ENCODE data around the gene UGT1A6.

UGT1A6 gene

DNA sequence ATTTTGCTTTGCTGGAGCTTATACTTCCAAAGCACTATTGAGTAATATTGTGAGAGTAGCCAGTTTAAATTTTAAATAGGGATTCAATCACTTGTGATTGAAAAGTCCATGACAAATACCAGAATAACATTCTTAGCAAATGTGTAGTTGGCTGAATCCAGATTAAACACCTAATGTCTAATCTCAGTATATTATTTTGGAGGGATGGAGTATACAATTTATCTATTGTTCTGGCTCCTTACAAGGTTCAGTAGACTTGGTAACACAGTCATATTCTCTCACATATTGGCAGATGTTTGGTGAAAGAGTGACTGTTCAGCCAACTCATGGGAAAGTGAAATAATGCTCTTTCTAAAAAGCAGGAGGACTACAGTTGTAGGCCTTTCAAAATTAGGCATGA is 18.8 kb upstream of the UGT1A6 start:
- Histone ChIP-seq H3K9me3 (ENCODE audit: low read length) (no peaks in the 10 kb centered on the region), H3K27me3 (ENCODE audit: insufficient read depth, low read length) (no peaks in the 10 kb centered on the region; the same call in 1 of the 2 replicates), H3K36me3 (ENCODE audit: insufficient read depth, low read length) (no peaks in the 10 kb centered on the region), H3K4me3 (ENCODE audit: low read depth, low read length, poor library complexity, severe bottlenecking) (no peak overlapping the region), H2AFZ (ENCODE audit: low read length) (no peak overlapping the region), H4K20me1 (ENCODE audit: insufficient read depth, low read length) (no peaks in the 10 kb centered on the region), H3K9ac (ENCODE audit: low read length) (no peak overlapping the region), H3K79me2 (ENCODE audit: insufficient read depth, low read length) (no peaks in the 10 kb centered on the region), H3K4me1 (ENCODE audit: insufficient read depth, low read length, severe bottlenecking) (no peaks in the 10 kb centered on the region), H3K4me2 (ENCODE audit: low read length) (no peak overlapping the region), H3K27ac (ENCODE audit: low read depth, low read length, poor library complexity, severe bottlenecking) (no peak overlapping the region), H3K9me2 (ENCODE audit: low read depth, low read length) (no peaks in the 10 kb centered on the region), H3F3A (ENCODE audit: insufficient read depth, low read length) (no peaks in the 10 kb centered on the region)
- TF ChIP-seq, protein P1, sequence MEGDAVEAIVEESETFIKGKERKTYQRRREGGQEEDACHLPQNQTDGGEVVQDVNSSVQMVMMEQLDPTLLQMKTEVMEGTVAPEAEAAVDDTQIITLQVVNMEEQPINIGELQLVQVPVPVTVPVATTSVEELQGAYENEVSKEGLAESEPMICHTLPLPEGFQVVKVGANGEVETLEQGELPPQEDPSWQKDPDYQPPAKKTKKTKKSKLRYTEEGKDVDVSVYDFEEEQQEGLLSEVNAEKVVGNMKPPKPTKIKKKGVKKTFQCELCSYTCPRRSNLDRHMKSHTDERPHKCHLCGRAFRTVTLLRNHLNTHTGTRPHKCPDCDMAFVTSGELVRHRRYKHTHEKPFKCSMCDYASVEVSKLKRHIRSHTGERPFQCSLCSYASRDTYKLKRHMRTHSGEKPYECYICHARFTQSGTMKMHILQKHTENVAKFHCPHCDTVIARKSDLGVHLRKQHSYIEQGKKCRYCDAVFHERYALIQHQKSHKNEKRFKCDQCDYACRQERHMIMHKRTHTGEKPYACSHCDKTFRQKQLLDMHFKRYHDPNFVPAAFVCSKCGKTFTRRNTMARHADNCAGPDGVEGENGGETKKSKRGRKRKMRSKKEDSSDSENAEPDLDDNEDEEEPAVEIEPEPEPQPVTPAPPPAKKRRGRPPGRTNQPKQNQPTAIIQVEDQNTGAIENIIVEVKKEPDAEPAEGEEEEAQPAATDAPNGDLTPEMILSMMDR (IDR thresholded peaks at IDR 0.05; ENCODE audit: low read length): no peak
- no peak for TF ChIP-seq EZH2 (IDR thresholded peaks at IDR 0.05; ENCODE audit: borderline replicate concordance, low read length)

DNA sequence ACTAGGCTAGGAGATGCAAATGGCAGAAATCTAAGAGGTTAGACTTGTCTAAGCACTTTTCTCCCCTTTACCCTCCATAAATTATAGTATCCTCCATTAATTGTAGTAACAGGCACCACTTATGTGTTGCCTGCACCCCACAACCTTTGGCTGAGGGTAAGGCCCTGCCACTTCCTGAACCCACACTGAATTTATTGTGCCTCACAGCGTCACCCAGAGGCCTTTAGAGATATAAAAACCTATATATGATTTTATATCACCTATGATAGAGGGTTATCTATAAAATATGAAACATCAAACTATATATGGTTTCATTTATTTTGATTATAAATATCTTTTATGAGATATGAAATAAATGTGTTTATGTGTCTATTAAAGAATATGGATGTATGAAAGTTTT is 18.4 kb upstream of the UGT1A6 start:
- Histone ChIP-seq H3K36me3 (ENCODE audit: insufficient read depth, low read length) (no peaks in the 10 kb centered on the region), H2AFZ (ENCODE audit: low read length) (no peak overlapping the region), H3K9me3 (ENCODE audit: low read length) (no peaks in the 10 kb centered on the region), H3K4me3 (ENCODE audit: low read depth, low read length, poor library complexity, severe bottlenecking) (no peak overlapping the region), H3K79me2 (ENCODE audit: insufficient read depth, low read length) (no peaks in the 10 kb centered on the region), H3K4me1 (ENCODE audit: insufficient read depth, low read length, severe bottlenecking) (no peaks in the 10 kb centered on the region), H3K9ac (ENCODE audit: low read length) (no peak overlapping the region), H3K4me2 (ENCODE audit: low read length) (no peak overlapping the region), H3K27ac (ENCODE audit: low read depth, low read length, poor library complexity, severe bottlenecking) (no peak overlapping the region), H3F3A (ENCODE audit: insufficient read depth, low read length) (no peaks in the 10 kb centered on the region), H3K9me2 (ENCODE audit: low read depth, low read length) (no peaks in the 10 kb centered on the region), H4K20me1 (ENCODE audit: insufficient read depth, low read length) (no peaks in the 10 kb centered on the region), H3K27me3 (ENCODE audit: insufficient read depth, low read length) (no peaks in the 10 kb centered on the region; the same call in 1 of the 2 replicates)
- TF ChIP-seq, protein P1 (IDR thresholded peaks at IDR 0.05; ENCODE audit: low read length): peak; percentile 27; the same call in 1 of the 2 replicates
- no peak for TF ChIP-seq EZH2 (IDR thresholded peaks at IDR 0.05; ENCODE audit: borderline replicate concordance, low read length)

DNA sequence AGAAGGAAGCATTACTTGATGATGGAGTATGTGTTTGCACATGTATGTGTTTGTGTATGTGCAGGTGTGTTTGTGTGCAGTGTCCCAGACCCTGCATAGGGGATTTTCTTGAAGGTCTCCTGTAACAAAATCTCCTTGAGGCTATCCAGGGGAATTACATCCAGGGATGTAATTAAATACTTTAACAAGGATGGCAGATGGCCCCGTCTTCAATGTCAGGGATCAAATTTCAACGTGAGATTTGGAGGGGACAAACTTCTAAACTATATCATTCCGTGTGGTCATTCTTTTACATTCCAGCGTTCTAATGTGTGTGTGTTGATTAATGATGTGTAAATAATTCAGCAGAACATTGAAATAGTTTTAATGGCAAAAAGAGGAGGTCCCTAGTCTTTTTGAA is 17.7 kb upstream of the UGT1A6 start:
- TF ChIP-seq, protein P1 (IDR thresholded peaks at IDR 0.05; ENCODE audit: low read length): no peak
- no peak for TF ChIP-seq EZH2 (IDR thresholded peaks at IDR 0.05; ENCODE audit: borderline replicate concordance, low read length)
- Histone ChIP-seq H3K9me2 (ENCODE audit: low read depth, low read length) (no peaks in the 10 kb centered on the region), H3K9me3 (ENCODE audit: low read length) (no peaks in the 10 kb centered on the region), H3K79me2 (ENCODE audit: insufficient read depth, low read length) (no peaks in the 10 kb centered on the region), H3K4me1 (ENCODE audit: insufficient read depth, low read length, severe bottlenecking) (no peaks in the 10 kb centered on the region), H3K36me3 (ENCODE audit: insufficient read depth, low read length) (no peaks in the 10 kb centered on the region), H3K4me2 (ENCODE audit: low read length) (no peak overlapping the region), H4K20me1 (ENCODE audit: insufficient read depth, low read length) (no peaks in the 10 kb centered on the region), H3K9ac (ENCODE audit: low read length) (no peak overlapping the region), H3F3A (ENCODE audit: insufficient read depth, low read length) (no peaks in the 10 kb centered on the region), H2AFZ (ENCODE audit: low read length) (no peak overlapping the region), H3K27ac (ENCODE audit: low read depth, low read length, poor library complexity, severe bottlenecking) (no peak overlapping the region), H3K4me3 (ENCODE audit: low read depth, low read length, poor library complexity, severe bottlenecking) (no peak overlapping the region), H3K27me3 (ENCODE audit: insufficient read depth, low read length) (no peaks in the 10 kb centered on the region; the same call in 1 of the 2 replicates)
